HEK293 (cell line): ENCODE data around the gene NFIX.
A peak's percentile ranks its signal among the peaks of the same experiment; 100 is the strongest.

Source experiments
- CTCF ChIA-PET: fragments of 350-600 bp; formaldehyde crosslinking; extraction: SDS; loops from one replicate; lab custom pipeline; 2021; ENCODE audit warnings: antibody characterized with exemption; lab: Yijun Ruan, JAX
- POLR2A ChIA-PET: fragments of 300-600 bp; formaldehyde crosslinking; extraction: SDS; loops from one replicate; lab custom pipeline; 2020; ENCODE audit warnings: antibody characterized with exemption, inconsistent platforms; lab: Yijun Ruan, JAX
- H3K27ac ChIP-seq: fragments of 200-500 bp; sonication (Bioruptor generic); 2 replicates; pipeline ENCODE4 v1.5.1; 2014; ENCODE audit warnings: low read depth, low read length, control low read depth, inconsistent platforms; ENCODE audit errors: extremely low read depth
- H3K36me3 ChIP-seq, 2 experiments: fragments of 200-500 bp in 1 of 2; sonication (Bioruptor generic) in 1 of 2; 1 replicate in 1 of 2; 2 replicates in 1 of 2; pipeline ENCODE4 v1.5.1; 2014 to 2017; ENCODE audit warnings: inconsistent platforms in 2 of 2, low read length in 2 of 2; ENCODE audit not compliant: control insufficient read depth in 2 of 2, insufficient read depth in 1 of 2
- H3K4me1 ChIP-seq: fragments of 200-500 bp; sonication (Bioruptor generic); 2 replicates; pipeline ENCODE4 v1.5.1; 2014; ENCODE audit warnings: mild to moderate bottlenecking, low read length, inconsistent platforms; ENCODE audit not compliant: control insufficient read depth, insufficient read depth
- H3K4me3 ChIP-seq: 2 replicates; pipeline ENCODE4 v1.5.1; 2011; ENCODE audit warnings: low read depth, mild to moderate bottlenecking, control low read depth, low read length, moderate library complexity
- H3K9me3 ChIP-seq: fragments of 200-500 bp; sonication (Bioruptor generic); 2 replicates; pipeline ENCODE4 v1.5.1; 2014; ENCODE audit warnings: low read depth, low read length, inconsistent platforms; ENCODE audit not compliant: control insufficient read depth, insufficient read depth
- EGR2 ChIP-seq: fragments of 450-650 bp; formaldehyde crosslinking; IDR thresholded peaks from 2 replicates; pipeline ENCODE4 v1.5.1; 2016; ENCODE audit warnings: low read depth, missing biosample characterization, missing genetic modification characterization
- HOXA7 ChIP-seq: sonication (generic); formaldehyde crosslinking; IDR thresholded peaks from 2 replicates; pipeline ENCODE4 v1.8.1; 2022; ENCODE audit warnings: missing genetic modification reagents, borderline replicate concordance
- KLF8 ChIP-seq: fragments of 450-650 bp; formaldehyde crosslinking; IDR thresholded peaks from 2 replicates; pipeline ENCODE4 v1.5.1; 2016; ENCODE audit warnings: missing biosample characterization, missing genetic modification characterization
- OVOL3 ChIP-seq: fragments of 450-650 bp; formaldehyde crosslinking; IDR thresholded peaks from 2 replicates; pipeline ENCODE4 v1.5.1; 2016; ENCODE audit warnings: missing biosample characterization, missing genetic modification characterization
- PATZ1 ChIP-seq: fragments of 450-650 bp; formaldehyde crosslinking; IDR thresholded peaks from 2 replicates; pipeline ENCODE4 v1.5.1; 2016; ENCODE audit warnings: missing biosample characterization, missing genetic modification characterization
- SCRT2 ChIP-seq: fragments of 450-650 bp; formaldehyde crosslinking; IDR thresholded peaks from 2 replicates; pipeline ENCODE4 v1.5.1; 2016; ENCODE audit warnings: missing biosample characterization, missing genetic modification characterization
- ZBTB17 ChIP-seq: fragments of 450-650 bp; formaldehyde crosslinking; IDR thresholded peaks from 2 replicates; pipeline ENCODE4 v1.5.1; 2016; ENCODE audit warnings: missing biosample characterization, missing genetic modification characterization
- ZBTB21 ChIP-seq: fragments of 450-650 bp; formaldehyde crosslinking; IDR thresholded peaks from 2 replicates; pipeline ENCODE4 v1.5.1; 2017; ENCODE audit warnings: missing biosample characterization, missing genetic modification characterization
- ZBTB26 ChIP-seq: fragments of 450-650 bp; formaldehyde crosslinking; optimal IDR thresholded peaks from 2 replicates; pipeline ENCODE3; 2016; ENCODE audit warnings: missing biosample characterization, mild to moderate bottlenecking, missing genetic modification characterization
- ZBTB6 ChIP-seq: fragments of 450-650 bp; formaldehyde crosslinking; IDR thresholded peaks from 2 replicates; pipeline ENCODE4 v1.5.1; 2017; ENCODE audit warnings: missing biosample characterization, missing genetic modification characterization
- ZBTB7A ChIP-seq: fragments of 450-650 bp; formaldehyde crosslinking; IDR thresholded peaks from 2 replicates; pipeline ENCODE4 v1.5.1; 2016; ENCODE audit warnings: low read depth, missing biosample characterization, missing genetic modification characterization
- ZFP37 ChIP-seq: fragments of 450-650 bp; formaldehyde crosslinking; IDR thresholded peaks from 2 replicates; pipeline ENCODE4 v1.5.1; 2016; ENCODE audit warnings: missing biosample characterization, missing genetic modification characterization
- ZNF121 ChIP-seq: fragments of 450-650 bp; formaldehyde crosslinking; IDR thresholded peaks from 2 replicates; pipeline ENCODE4 v1.5.1; 2016; ENCODE audit warnings: missing biosample characterization, missing genetic modification characterization
- ZNF292 ChIP-seq: fragments of 450-650 bp; formaldehyde crosslinking; IDR thresholded peaks from 2 replicates; pipeline ENCODE4 v1.5.1; 2016; ENCODE audit warnings: low read depth, missing biosample characterization, missing genetic modification characterization, borderline replicate concordance
- ZNF530 ChIP-seq: fragments of 450-650 bp; formaldehyde crosslinking; IDR thresholded peaks from 2 replicates; pipeline ENCODE4 v1.5.1; 2016; ENCODE audit warnings: low read depth, missing biosample characterization, missing genetic modification characterization
- ZNF571 ChIP-seq: fragments of 450-650 bp; formaldehyde crosslinking; IDR thresholded peaks from 2 replicates; pipeline ENCODE4 v1.5.0; 2017; ENCODE audit warnings: missing biosample characterization, missing genetic modification characterization
- ZNF585B ChIP-seq: fragments of 450-650 bp; formaldehyde crosslinking; IDR thresholded peaks from 2 replicates; pipeline ENCODE4 v1.5.1; 2016; ENCODE audit warnings: missing biosample characterization, missing genetic modification characterization
- ZNF658 ChIP-seq: fragments of 450-650 bp; formaldehyde crosslinking; IDR thresholded peaks from 2 replicates; pipeline ENCODE4; 2016; ENCODE audit warnings: missing biosample characterization, missing genetic modification characterization
- ZNF664 ChIP-seq: fragments of 450-650 bp; formaldehyde crosslinking; IDR thresholded peaks from 2 replicates; pipeline ENCODE4 v1.5.1; 2016; ENCODE audit warnings: missing biosample characterization, missing genetic modification characterization
- ZNF707 ChIP-seq: fragments of 450-650 bp; formaldehyde crosslinking; IDR thresholded peaks from 2 replicates; pipeline ENCODE4 v1.5.1; 2016; ENCODE audit warnings: missing biosample characterization, missing genetic modification characterization
- ZNF76 ChIP-seq: fragments of 450-650 bp; formaldehyde crosslinking; IDR thresholded peaks from 2 replicates; pipeline ENCODE4; 2016; ENCODE audit warnings: low read depth, missing biosample characterization, missing genetic modification characterization, borderline replicate concordance
- ZSCAN30 ChIP-seq: fragments of 450-650 bp; IDR thresholded peaks from 2 replicates; pipeline ENCODE4 v1.5.1; 2018; ENCODE audit warnings: missing biosample characterization, mild to moderate bottlenecking, missing genetic modification characterization, moderate library complexity
- TF ChIP-seq, protein P1 (sequence below): fragments of 450-650 bp; formaldehyde crosslinking; IDR thresholded peaks from 2 replicates; pipeline ENCODE4 v1.5.1; 2016; ENCODE audit warnings: missing biosample characterization, missing genetic modification characterization

The NFIX gene

DNA sequence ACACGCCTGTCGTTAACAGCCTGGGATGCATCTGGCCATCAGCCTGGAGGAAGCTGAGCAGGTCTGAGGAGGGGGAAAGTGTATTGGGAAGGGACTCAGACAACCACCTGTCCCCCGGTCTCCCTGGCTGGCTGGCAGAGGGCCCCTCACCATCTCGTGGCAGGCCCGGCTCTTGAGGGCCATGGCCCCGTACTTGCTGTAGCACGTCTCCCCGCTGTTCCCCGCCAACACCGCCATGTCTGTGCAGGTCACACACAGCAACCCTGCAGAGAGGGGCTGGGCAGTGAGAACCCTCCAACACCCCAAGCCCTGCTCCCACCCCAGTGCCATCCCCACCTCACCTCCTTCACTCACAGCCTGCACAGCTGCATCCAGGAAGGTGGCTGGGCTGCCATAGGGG is 117.3 kb downstream of the NFIX start:
- Histone ChIP-seq H3K4me1 (no peaks in the 10 kb centered on the region), H3K27ac (no peak overlapping the region), H3K4me3 (no peak overlapping the region), H3K9me3 (no peaks in the 10 kb centered on the region), H3K36me3 (peaks cover 14 to 48% of the 10 kb centered on the region in 2 experiments; a peak in 2 of 3 replicates)
- CTCF ChIA-PET, result interaction anchor here (0.9 kb wide), 1 partner anchor 13 kb away, joined by 3 read pairs; no protein-coding TSS in a partner anchor
- TF ChIP-seq, protein P1, sequence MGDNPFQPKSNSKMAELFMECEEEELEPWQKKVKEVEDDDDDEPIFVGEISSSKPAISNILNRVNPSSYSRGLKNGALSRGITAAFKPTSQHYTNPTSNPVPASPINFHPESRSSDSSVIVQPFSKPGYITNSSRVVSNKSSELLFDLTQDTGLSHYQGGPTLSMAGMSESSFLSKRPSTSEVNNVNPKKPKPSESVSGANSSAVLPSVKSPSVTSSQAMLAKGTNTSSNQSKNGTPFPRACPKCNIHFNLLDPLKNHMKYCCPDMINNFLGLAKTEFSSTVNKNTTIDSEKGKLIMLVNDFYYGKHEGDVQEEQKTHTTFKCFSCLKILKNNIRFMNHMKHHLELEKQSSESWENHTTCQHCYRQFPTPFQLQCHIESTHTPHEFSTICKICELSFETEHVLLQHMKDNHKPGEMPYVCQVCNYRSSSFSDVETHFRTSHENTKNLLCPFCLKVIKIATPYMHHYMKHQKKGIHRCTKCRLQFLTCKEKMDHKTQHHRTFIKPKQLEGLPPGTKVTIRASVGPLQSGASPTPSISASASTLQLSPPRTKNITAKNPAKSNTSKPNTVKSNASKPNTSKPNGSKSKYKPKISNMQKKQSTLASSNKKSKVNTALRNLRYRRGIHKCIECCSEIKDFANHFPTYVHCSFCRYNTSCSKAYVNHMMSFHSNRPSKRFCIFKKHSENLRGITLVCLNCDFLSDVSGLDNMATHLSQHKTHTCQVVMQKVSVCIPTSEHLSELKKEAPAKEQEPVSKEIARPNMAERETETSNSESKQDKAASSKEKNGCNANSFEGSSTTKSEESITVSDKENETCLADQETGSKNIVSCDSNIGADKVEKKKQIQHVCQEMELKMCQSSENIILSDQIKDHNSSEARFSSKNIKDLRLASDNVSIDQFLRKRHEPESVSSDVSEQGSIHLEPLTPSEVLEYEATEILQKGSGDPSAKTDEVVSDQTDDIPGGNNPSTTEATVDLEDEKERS (tag by site-specific recombination), result no peak
- TF ChIP-seq ZFP37, result no peak
- TF ChIP-seq ZSCAN30 (tag by site-specific recombination), result no peak
- POLR2A ChIA-PET, result no interaction called here

DNA sequence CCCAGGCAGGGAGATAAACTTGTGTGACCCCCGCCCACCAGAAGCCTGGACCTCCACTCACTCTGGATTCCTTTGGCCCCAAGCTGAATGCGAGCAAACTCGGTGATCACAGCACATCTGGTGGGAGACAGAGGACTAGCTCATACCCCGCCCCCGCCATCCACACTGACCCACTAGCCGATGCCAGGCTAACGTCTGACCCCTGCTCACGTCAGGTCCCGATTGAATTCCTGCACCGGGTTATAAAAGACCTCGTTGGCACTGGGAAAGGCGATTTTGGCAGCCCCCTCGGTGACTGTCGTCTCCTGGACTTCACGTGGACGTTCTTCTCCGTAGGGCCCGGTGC is 120.6 kb downstream of the NFIX start:
- ChIA-PET CTCF (interaction anchor here (1.0 to 1.5 kb wide), 4 partner anchors 21 to 97 kb away, joined by 3 to 6 read pairs (median 3); partner anchors contain the start of gene IER2), POLR2A (interaction anchor here (0.5 kb wide), 1 partner anchor 89 kb away, joined by 3 read pairs; no protein-coding TSS in a partner anchor)
- H3K4me1 ChIP-seq, result peaks cover 7% of the 10 kb centered on the region
- H3K27ac ChIP-seq, result peak overlapping the region; percentile 56; the same call in 1 of the 2 replicates
- no peaks in the 10 kb centered on the region for H3K9me3 ChIP-seq
- H3K36me3 ChIP-seq, result peaks cover 14 to 41% of the 10 kb centered on the region in 2 experiments; a peak in 2 of 3 replicates
- TF ChIP-seq EGR2, result peak; percentile 28; the same call in 1 of the 2 replicates
- TF ChIP-seq ZNF530, result no peak
- peak overlapping the region; percentile 81 for H3K4me3 ChIP-seq

DNA sequence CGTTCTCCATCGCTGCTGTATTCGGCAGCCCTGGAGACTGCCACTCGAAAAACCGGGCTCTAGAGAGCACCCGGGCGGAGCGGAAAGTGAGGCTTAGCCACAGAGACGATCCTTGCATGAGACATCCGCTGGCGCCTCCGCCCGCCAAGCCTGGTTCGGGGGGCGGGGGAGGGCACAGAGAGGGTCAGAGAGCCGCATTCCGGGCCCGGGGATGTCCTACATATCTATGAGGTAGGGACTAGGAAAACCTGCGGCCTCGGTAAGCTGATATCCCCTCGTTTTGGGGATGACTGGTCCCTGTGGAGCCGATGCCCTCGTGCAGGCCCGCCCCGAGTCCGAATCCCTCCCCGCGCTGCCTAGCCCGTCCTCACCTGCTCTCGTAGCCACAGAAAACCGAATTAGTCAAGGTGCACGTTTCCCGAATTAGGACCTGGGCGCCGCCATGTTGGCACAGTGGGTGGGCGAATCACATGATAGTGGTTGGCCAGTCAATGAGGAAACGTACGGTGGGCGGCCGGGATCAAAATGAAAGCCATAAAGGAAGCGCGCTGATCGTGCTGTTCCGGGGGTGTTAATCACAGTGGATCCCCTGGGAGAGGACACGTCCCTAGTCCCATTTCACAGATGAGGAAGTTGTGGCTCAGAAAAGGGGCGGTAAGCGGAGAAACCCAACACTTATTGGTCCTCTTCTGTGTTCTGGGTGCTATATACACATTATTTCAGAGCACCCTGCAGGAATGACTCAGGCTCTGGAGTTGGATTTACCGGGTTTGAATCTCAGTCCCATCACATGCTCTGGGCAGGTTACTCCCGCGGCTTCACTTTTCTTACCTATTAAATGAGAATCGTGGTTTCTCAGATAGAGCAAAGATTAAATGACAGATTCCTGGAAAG is 121.3 kb downstream of the NFIX start, which contains the start of gene TRMT1:
TSS of gene TRMT1 (minus strand) at position 459 of the 894 bp plus-strand sequence. CDS start at position 118, 341 bp downstream.
- peak within 1 kb of the TSS; percentile 56; the same call in 1 of the 2 replicates for H3K27ac ChIP-seq
- ChIA-PET CTCF (interaction anchor here (0.6 to 2.3 kb wide), 3 partner anchors 39 to 139 kb away, joined by 3 to 13 read pairs (median 3); no protein-coding TSS in a partner anchor), POLR2A (interaction anchor here (1.2 to 4.0 kb wide), 4 partner anchors 25 to 151 kb away, joined by 3 to 48 read pairs (median 11); no protein-coding TSS in a partner anchor)
- peaks cover 7% of the 10 kb centered on the region for H3K4me1 ChIP-seq
- peak within 1 kb of the TSS; percentile 81 for H3K4me3 ChIP-seq
- peaks cover 14 to 47% of the 10 kb centered on the region in 2 experiments; a peak in 2 of 3 replicates for H3K36me3 ChIP-seq
- no peaks in the 10 kb centered on the region for H3K9me3 ChIP-seq
- TF ChIP-seq ZBTB26 (tag by site-specific recombination) (peak; percentile 30), OVOL3 (peak; percentile 53; the same call in 1 of the 2 replicates), PATZ1 (tag by site-specific recombination) (peak; percentile 95), ZBTB21 (tag by site-specific recombination) (peak; percentile 74), ZNF76 (peak; percentile 68), ZBTB6 (tag by site-specific recombination) (0 out of 2 replicates have a peak, but pooled peaks have one; percentile 21), ZBTB17 (peak; percentile 91), ZNF707 (tag by site-specific recombination) (no peak), ZBTB7A (tag by site-specific recombination) (no peak; the same call in 1 of the 2 replicates), HOXA7 (no peak), ZNF658 (tag by site-specific recombination) (no peak), ZNF571 (no peak), ZNF292 (tag by site-specific recombination) (no peak), ZNF664 (tag by site-specific recombination) (peak; percentile 71), ZNF585B (tag by site-specific recombination) (no peak), SCRT2 (tag by site-specific recombination) (no peak), KLF8 (tag by site-specific recombination) (peak; percentile 88), ZNF121 (tag by site-specific recombination) (no peak)
